GM23248 (cell line): Measurements from ENCODE around the gene ITSN2.

Experiments
- EZH2 ChIP-seq: fragments of 200-600 bp; sonication (generic); IDR thresholded peaks from 2 replicates; pipeline ENCODE4 v1.6.1; 2018; ENCODE audit warnings: antibody characterized with exemption, mild to moderate bottlenecking; ENCODE audit not compliant: insufficient read depth, poor library complexity, severe bottlenecking
- EZH2phosphoT487 ChIP-seq: fragments of 200-600 bp; sonication (generic); IDR thresholded peaks from 2 replicates; pipeline ENCODE4 v1.6.1; 2018; ENCODE audit warnings: antibody characterized with exemption, moderate library complexity, mild to moderate bottlenecking, low read depth; ENCODE audit not compliant: insufficient read depth

- TF ChIP-seq EZH2phosphoT487 (no peak), EZH2 (no peak)
Measured at GRCh38 chr2:24175631-24176187, 184.6 kb downstream of the ITSN2 start.
